CD14-positive monocyte (primary cell): ENCODE data around the gene ITPR2. TPM values are rescaled to one million over a fixed set of nuclear protein-coding genes. Genes with fewer than 3 reads are reported as not detected.

ENCODE experiments used
- DNase-seq, 3 donors: peaks; one replicate each; pipeline ENCODE4 v3.0.0-alpha.2; 2011 to 2022
- H2AFZ ChIP-seq: 2 replicates; pipeline ENCODE4 v1.6.0; 2012; ENCODE audit warnings: mild to moderate bottlenecking, low read depth, low read length, inconsistent platforms; ENCODE audit not compliant: insufficient read depth, poor library complexity, severe bottlenecking
- H3K27ac ChIP-seq, 2 donors: 1 replicate in 1 of 2; 2 replicates in 1 of 2; pipeline ENCODE4 v1.5.1; 2012 to 2013; ENCODE audit warnings: low read length in 2 of 2, control low read depth in 1 of 2, inconsistent platforms in 1 of 2, low read depth in 1 of 2, mild to moderate bottlenecking in 1 of 2
- H3K27me3 ChIP-seq, 2 donors: one replicate each; pipeline versions ENCODE4 v1.6.0 to v1.6.1; 2011 to 2013; ENCODE audit warnings: low read length in 2 of 2; ENCODE audit not compliant: control insufficient read depth in 2 of 2, insufficient read depth in 2 of 2
- H3K36me3 ChIP-seq, 2 donors: replicated peaks in 1 of 2; 1 replicate in 1 of 2; 2 replicates in 1 of 2; pipeline versions ENCODE4 v1.5.1 to v1.6.1; 2012 to 2013; ENCODE audit warnings: low read length in 2 of 2, control low read depth in 1 of 2, inconsistent platforms in 1 of 2, mild to moderate bottlenecking in 1 of 2; ENCODE audit not compliant: insufficient read depth in 2 of 2, control insufficient read depth in 1 of 2
- H3K4me1 ChIP-seq, 2 donors: 1 replicate in 1 of 2; 2 replicates in 1 of 2; pipeline versions ENCODE4 v1.5.1 to v1.6.1; 2012 to 2013; ENCODE audit warnings: low read length in 2 of 2, control low read depth in 1 of 2, inconsistent platforms in 1 of 2, mild to moderate bottlenecking in 1 of 2, moderate library complexity in 1 of 2; ENCODE audit not compliant: insufficient read depth in 2 of 2, control insufficient read depth in 1 of 2
- H3K4me2 ChIP-seq: replicated peaks from 2 replicates; pipeline ENCODE3; 2012; ENCODE audit warnings: low read length, moderate library complexity, mild to moderate bottlenecking; ENCODE audit not compliant: poor library complexity, severe bottlenecking; ENCODE audit errors: extremely low read depth
- H3K4me3 ChIP-seq, 3 experiments: fragments of 200-600 bp in 1 of 3; sonication (generic) in 1 of 3; replicated peaks in 1 of 3; 1 replicate in 2 of 3; 2 replicates in 1 of 3; pipeline ENCODE4 v1.5.1; 2011 to 2013; ENCODE audit warnings: low read length in 3 of 3, mild to moderate bottlenecking in 3 of 3, control low read depth in 2 of 3, low read depth in 2 of 3, inconsistent platforms in 1 of 3, moderate library complexity in 1 of 3
- H3K79me2 ChIP-seq: 2 replicates; pipeline ENCODE4 v1.6.0; 2012; ENCODE audit warnings: mild to moderate bottlenecking, control low read depth, inconsistent platforms, low read length, moderate library complexity; ENCODE audit not compliant: insufficient read depth
- H3K9ac ChIP-seq: 2 replicates; pipeline ENCODE4 v1.6.0; 2017; ENCODE audit warnings: low read length, mild to moderate bottlenecking; ENCODE audit not compliant: insufficient read depth, poor library complexity, severe bottlenecking
- H3K9me3 ChIP-seq, 2 donors: replicated peaks in 1 of 2; 1 replicate in 1 of 2; 2 replicates in 1 of 2; pipeline versions ENCODE4 v1.5.1 to v1.6.1; 2012 to 2013; ENCODE audit warnings: low read length in 2 of 2, control low read depth in 1 of 2; ENCODE audit not compliant: control insufficient read depth in 1 of 2, insufficient read depth in 1 of 2
- H4K20me1 ChIP-seq: 2 replicates; pipeline ENCODE4 v1.6.0; 2012; ENCODE audit warnings: mild to moderate bottlenecking, low read length, control low read depth, moderate library complexity; ENCODE audit not compliant: insufficient read depth
- H3K27ac Mint-ChIP-seq, 7 donors: one replicate each; pipeline ENCODE4 v1.8.0; 2020; ENCODE audit warnings: mild to moderate bottlenecking in 7 of 7, mixed read lengths in 7 of 7, moderate library complexity in 6 of 7, inconsistent platforms in 2 of 7
- H3K27me3 Mint-ChIP-seq, 3 donors: one replicate each; pipeline ENCODE4 v1.8.0; 2021 to 2022; ENCODE audit warnings: low read depth in 3 of 3, mild to moderate bottlenecking in 3 of 3, mixed read lengths in 3 of 3, moderate library complexity in 3 of 3, inconsistent platforms in 1 of 3
- H3K36me3 Mint-ChIP-seq, 2 donors: one replicate each; pipeline ENCODE4 v1.8.0; 2020; ENCODE audit warnings: mixed read lengths in 2 of 2, inconsistent platforms in 1 of 2, mild to moderate bottlenecking in 1 of 2
- H3K4me1 Mint-ChIP-seq: one replicate; pipeline ENCODE4 v1.8.0; 2020; ENCODE audit warnings: mild to moderate bottlenecking, mixed read lengths
- H3K4me3 Mint-ChIP-seq, 2 donors: one replicate each; pipeline ENCODE4 v1.8.0; 2020; ENCODE audit warnings: mild to moderate bottlenecking in 2 of 2, mixed read lengths in 2 of 2, moderate library complexity in 1 of 2
- H3K9me3 Mint-ChIP-seq, 7 donors: one replicate each; pipeline ENCODE4 v1.8.0; 2020 to 2022; ENCODE audit warnings: mixed read lengths in 7 of 7, mild to moderate bottlenecking in 6 of 7, moderate library complexity in 6 of 7, inconsistent platforms in 2 of 7
- WGBS: methylation state at CpG from one replicate; pipeline ENCODE4 v1.1.5; 2013; ENCODE audit warnings: missing lambda C conversion rate; ENCODE audit not compliant: insufficient coverage; 5-methylcytosine and 5-hydroxymethylcytosine counted together
- intact Hi-C, 2 donors: fragments of 100-400 bp; cut with micrococcal nuclease; formaldehyde crosslinking; loops; one replicate each; pipeline versions ENCODE4 v1.15.0 to v1.15.1; 2023
- polyA plus RNA-seq, 3 donors: library from polyadenylated mRNA; depleted of rRNA in 1 of 3; unstranded in 2 of 3; stranded (reverse) in 1 of 3; fragments of 300-500 nt in 2 of 3; fragments of >200 nt in 1 of 3; fragmentation: Illumina TruSeq in 2 of 3; gene quantifications; 1 replicate in 2 of 3; 2 replicates in 1 of 3; pipeline ENCODE4 v1.2.3, GENCODE V29; 2012 to 2021
- TF ChIP-seq, protein P1 (sequence below): fragments of 200-600 bp; IDR thresholded peaks from one replicate; pipeline ENCODE4 v1.8.0; 2022; ENCODE audit warnings: antibody characterized with exemption, mild to moderate bottlenecking

The ITPR2 gene
- polyA plus RNA-seq, 3 donors = 2.7 to 6.4 (median 5.7) TPM

DNA sequence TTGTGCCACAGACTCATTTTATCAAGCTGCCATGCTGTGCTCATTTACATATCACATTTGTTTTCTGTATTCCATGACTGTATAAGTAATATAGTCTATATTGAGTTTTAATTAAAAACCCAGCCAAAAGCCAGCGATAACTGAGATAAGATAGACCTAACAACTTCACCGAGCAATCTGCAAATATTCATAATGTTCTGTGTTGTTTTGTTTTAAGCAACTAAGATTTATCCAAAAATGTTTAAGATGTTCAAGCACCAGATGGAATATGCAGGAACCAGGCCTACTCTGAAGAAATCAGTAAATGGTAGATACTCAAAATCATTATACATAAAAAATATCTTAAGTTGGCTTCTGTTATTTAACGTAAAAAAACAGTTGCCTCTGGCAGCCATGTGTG is 295.3 kb downstream of the ITPR2 start:
- peaks cover 0 to 2% (median 0%) of the 10 kb centered on the region in 7 donors for H3K9me3 Mint-ChIP-seq
- Histone ChIP-seq H3K79me2 (no peaks in the 10 kb centered on the region), H3K9me3 (no peaks in the 10 kb centered on the region), H4K20me1 (no peaks in the 10 kb centered on the region), H3K9ac (no peak overlapping the region), H3K27me3 (no peaks in the 10 kb centered on the region), H3K4me2 (no peak overlapping the region), H3K4me1 (no peaks in the 10 kb centered on the region), H2AFZ (no peak overlapping the region), H3K36me3 (no peaks in the 10 kb centered on the region), H3K27ac (no peak overlapping the region), H3K4me3 (no peak overlapping the region)
- TF ChIP-seq, protein P1, sequence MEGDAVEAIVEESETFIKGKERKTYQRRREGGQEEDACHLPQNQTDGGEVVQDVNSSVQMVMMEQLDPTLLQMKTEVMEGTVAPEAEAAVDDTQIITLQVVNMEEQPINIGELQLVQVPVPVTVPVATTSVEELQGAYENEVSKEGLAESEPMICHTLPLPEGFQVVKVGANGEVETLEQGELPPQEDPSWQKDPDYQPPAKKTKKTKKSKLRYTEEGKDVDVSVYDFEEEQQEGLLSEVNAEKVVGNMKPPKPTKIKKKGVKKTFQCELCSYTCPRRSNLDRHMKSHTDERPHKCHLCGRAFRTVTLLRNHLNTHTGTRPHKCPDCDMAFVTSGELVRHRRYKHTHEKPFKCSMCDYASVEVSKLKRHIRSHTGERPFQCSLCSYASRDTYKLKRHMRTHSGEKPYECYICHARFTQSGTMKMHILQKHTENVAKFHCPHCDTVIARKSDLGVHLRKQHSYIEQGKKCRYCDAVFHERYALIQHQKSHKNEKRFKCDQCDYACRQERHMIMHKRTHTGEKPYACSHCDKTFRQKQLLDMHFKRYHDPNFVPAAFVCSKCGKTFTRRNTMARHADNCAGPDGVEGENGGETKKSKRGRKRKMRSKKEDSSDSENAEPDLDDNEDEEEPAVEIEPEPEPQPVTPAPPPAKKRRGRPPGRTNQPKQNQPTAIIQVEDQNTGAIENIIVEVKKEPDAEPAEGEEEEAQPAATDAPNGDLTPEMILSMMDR = no peak
- no peak overlapping the region for H3K27ac Mint-ChIP-seq
- intact Hi-C loops = no loop called here
- H3K36me3 Mint-ChIP-seq = peaks cover 13 to 20% of the 10 kb centered on the region in 2 donors
- peaks cover 0 to 1% (median 0%) of the 10 kb centered on the region in 3 donors for H3K27me3 Mint-ChIP-seq
- DNase-seq = no peak
- no peak overlapping the region for H3K4me3 Mint-ChIP-seq
- no CpG with 5 or more reads among the region's 3 CpGs for WGBS
- H3K4me1 Mint-ChIP-seq = no peaks in the 10 kb centered on the region

GRCh38 chr12:26537126-26537525 is 295.9 kb downstream of the ITPR2 start:
- Histone ChIP-seq H2AFZ (no peak overlapping the region), H3K27ac (no peak overlapping the region), H3K9me3 (no peaks in the 10 kb centered on the region), H3K9ac (no peak overlapping the region), H4K20me1 (no peaks in the 10 kb centered on the region), H3K36me3 (no peaks in the 10 kb centered on the region), H3K4me2 (no peak overlapping the region), H3K27me3 (no peaks in the 10 kb centered on the region), H3K79me2 (no peaks in the 10 kb centered on the region), H3K4me3 (no peak overlapping the region), H3K4me1 (no peaks in the 10 kb centered on the region)
- Mint-ChIP-seq H3K4me3 (no peak overlapping the region), H3K4me1 (no peaks in the 10 kb centered on the region), H3K27me3 (peaks cover 0 to 1% (median 0%) of the 10 kb centered on the region in 3 donors), H3K27ac (peak overlapping the region in 1 of 7 donors; percentile 33), H3K9me3 (peaks cover 0 to 2% (median 0%) of the 10 kb centered on the region in 7 donors), H3K36me3 (peaks cover 13 to 22% of the 10 kb centered on the region in 2 donors)
- TF ChIP-seq, protein P1 = no peak
- no peak for DNase-seq
- WGBS = 93% methylated on average over 1 of the region's 2 CpGs
- intact Hi-C loops = no loop called here
